ENCODE results near the gene COQ7. TPM values are rescaled to one million over a fixed set of nuclear protein-coding genes. Genes with fewer than 3 reads are reported as not detected.

COQ7 gene
- total RNA-seq, 2 experiments from 2014 or later: 20.6 to 21.5 TPM

DNA sequence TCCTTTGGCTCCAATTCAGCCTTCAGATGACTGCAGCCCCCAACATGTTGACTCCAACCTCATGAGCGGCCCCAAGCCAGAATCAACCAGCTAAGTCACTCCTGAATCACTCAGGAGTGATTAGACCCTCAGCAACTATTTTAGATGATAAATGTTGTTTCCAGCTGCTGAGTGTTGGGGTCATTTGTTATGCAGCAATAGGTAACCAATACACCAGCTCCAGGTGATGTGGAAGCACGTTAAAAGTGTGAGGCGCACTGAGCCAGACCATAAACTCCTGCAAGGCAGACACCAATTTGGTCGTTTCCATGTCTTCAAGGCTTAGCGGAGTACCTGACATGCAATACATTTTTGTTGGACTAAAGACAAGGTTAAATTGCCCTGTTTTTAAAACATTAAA lies 17.5 kb downstream of the COQ7 start:
- ChIA-PET POLR2A (interaction anchor here (0.7 kb wide), 1 partner anchor 291 kb away, joined by 3 read pairs; no protein-coding TSS in a partner anchor), CTCF (interaction anchor here (0.6 to 3.0 kb wide), 3 partner anchors 94 to 411 kb away, joined by 3 to 18 read pairs (median 5); no protein-coding TSS in a partner anchor)

DNA sequence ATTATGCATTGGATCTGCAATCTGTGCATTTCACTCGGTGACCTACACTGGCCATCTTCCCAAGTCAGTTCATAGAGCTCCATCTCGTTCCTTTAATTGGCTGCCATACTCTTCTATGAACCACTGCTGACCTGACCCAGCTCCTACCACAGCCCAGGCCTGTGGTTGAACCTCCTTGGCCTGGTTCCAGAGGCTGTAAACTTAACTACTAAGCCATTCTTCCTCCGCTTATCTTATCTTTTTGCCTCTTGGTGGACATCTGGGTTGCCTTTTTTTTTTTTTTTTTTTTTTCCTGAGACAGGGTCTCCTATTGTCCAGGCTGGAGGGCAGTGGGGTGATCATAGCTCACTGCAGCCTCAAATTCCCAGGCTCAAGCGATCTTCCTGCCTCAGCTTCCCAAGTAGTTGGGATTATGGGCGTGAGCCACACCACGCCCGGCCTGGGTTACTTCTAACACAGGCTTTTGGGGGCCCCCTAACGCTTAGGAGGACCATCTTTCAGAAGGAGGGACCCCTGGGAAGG lies 18.3 kb downstream of the COQ7 start:
- ChIA-PET POLR2A (no interaction called here), CTCF (interaction anchor here (0.8 to 3.0 kb wide), 10 partner anchors 9 to 473 kb away, joined by 3 to 18 read pairs (median 4); no protein-coding TSS in a partner anchor)

- POLR2A ChIA-PET: interaction anchor here (0.7 kb wide), 1 partner anchor 25 kb away, joined by 3 read pairs; no protein-coding TSS in a partner anchor
- CTCF ChIA-PET: interaction anchor here (0.6 to 3.0 kb wide), 16 partner anchors 8 to 472 kb away, joined by 3 to 18 read pairs (median 4); no protein-coding TSS in a partner anchor
Observed at GRCh38 chr16:19086322-19087199, 19.1 kb downstream of the COQ7 start.

DNA sequence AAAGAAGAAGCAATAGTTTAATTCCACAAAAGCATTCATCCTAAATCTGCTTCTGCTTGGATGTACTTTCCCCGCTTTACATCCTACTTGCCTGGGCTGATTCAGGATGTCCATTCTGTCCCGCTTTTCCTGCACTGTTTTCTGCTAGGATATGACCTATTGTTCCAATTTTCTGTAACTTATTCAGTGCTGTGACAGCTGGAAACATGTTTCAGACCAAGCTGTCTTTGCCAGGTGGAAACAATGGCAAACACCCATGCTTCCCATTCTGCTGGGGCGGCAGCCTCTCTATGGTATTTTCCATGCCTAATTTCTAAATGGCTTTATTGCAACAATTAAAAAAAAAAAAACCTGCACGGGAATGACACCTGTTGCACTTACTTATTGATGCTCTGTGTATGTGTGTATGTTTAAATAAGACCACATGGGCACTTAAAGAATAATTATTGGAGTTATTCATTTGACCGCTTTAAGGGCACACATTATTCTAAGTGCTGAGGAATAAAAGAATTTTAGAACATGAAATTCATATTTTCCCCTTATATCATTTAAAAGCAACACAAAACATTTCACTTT lies 21.0 kb downstream of the COQ7 start:
- POLR2A ChIA-PET: interaction anchor here (0.7 kb wide), 1 partner anchor 16 kb away, joined by 3 read pairs; no protein-coding TSS in a partner anchor
- CTCF ChIA-PET: interaction anchor here (0.6 kb wide), 1 partner anchor 14 kb away, joined by 3 read pairs; no protein-coding TSS in a partner anchor

- ChIA-PET POLR2A (no interaction called here), CTCF (interaction anchor here (0.6 kb wide), 1 partner anchor 324 kb away, joined by 7 read pairs; no protein-coding TSS in a partner anchor)
Observed at GRCh38 chr16:19089410-19089955, 22.1 kb downstream of the COQ7 start.

DNA sequence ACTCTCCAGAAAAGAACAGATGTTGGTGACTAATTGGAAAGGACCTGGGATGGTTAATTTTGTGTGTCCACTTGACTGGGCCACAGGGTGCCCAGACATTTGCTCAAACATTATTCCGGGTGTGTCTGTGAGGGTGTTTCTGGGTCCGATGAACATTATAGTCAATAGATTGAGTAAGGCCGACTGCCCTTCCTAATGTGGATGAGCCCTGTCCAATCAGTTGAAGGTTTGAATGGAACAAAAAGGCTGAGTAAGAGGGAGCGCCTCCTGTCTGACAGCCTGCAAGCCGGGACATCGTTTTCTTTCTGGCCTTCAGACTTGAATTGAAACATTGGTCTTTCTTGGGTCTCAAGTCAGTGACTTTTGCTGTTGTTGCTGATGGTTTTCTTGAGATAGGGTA lies 23.5 kb downstream of the COQ7 start:
- POLR2A ChIA-PET: no interaction called here
- CTCF ChIA-PET: no interaction called here

DNA sequence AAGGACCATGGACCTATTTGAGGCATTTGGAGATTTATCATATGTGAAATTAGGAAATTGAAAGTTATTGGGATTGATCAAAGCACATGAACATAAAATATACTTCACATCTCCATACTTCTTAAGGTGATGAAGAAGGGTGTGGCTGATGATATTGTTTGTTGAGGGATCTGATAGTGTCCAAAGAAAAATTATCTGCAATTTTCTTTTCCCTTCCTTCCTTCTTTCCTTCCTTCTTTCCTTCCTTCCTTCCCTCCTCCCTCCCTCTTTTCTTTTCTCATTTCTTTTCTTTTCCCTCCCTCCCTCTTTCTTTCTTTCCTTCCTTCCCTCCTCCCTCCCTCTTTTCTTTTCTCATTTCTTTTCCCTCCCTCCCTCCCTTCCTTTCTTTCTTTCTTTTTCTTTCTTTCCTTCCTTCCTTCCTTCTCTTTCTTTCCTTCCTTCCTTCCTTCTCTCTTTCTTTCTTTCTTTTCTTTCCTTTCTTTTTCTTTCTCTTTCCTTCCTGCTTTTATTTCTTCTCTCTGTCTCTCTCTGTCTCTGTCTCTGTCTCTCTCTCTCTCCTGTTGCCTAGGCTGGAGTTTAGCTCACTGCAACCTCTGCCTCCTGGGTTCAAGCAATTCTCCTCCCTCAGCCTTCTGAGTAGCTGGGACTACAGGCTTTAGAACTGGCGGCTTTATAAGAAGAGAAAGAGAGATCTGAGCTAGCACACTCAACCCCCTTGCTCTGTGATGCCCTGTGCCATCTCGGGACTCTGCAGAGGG lies 25.4 kb downstream of the COQ7 start:
- ChIA-PET POLR2A (no interaction called here), CTCF (no interaction called here)

DNA sequence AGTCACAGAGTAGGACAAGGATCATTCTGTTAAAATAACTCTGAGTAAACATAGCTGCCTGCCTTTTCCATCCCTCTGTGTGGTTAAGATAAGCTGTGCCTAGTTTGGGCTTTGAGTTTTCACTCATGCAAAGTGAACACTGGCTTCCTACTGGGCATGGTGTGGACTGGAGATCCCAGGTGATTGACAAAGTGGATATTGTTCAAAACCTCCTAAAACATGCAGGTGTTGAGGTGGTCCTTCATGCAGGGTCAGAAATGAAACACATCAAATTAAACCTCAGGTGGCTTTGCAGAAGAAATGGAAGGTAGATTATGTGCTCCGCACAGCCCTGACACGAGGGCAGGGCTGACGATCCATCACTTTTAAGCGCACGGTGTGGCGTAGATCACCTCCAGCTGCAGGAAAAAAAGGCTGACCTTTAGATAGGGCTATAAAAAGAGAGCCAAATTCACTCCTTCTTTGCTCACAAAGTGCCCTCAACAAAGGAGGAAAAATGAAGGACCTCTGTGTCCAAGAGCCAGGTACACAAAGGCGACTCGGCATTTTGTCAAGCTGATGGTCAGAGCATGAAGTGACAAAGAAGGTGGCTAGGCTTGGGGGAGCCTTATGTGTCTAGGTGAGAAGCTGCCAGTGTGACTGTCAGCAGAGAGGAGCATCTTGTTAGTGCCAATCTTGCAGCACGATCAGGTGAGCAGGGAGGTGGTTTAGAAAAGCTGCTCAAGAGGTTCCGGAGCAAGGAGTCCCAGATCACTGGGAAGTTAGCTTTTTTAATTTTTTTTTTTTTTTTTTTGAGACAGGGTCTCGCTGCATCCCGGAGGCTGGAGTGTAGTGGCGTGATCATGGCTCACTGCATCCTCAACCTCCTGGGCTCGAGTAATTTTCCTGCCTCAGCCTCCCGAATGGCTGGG lies 26.5 kb downstream of the COQ7 start:
- POLR2A ChIA-PET: no interaction called here
- CTCF ChIA-PET: interaction anchor here (1.1 kb wide), 1 partner anchor 8 kb away, joined by 3 read pairs; no protein-coding TSS in a partner anchor

DNA sequence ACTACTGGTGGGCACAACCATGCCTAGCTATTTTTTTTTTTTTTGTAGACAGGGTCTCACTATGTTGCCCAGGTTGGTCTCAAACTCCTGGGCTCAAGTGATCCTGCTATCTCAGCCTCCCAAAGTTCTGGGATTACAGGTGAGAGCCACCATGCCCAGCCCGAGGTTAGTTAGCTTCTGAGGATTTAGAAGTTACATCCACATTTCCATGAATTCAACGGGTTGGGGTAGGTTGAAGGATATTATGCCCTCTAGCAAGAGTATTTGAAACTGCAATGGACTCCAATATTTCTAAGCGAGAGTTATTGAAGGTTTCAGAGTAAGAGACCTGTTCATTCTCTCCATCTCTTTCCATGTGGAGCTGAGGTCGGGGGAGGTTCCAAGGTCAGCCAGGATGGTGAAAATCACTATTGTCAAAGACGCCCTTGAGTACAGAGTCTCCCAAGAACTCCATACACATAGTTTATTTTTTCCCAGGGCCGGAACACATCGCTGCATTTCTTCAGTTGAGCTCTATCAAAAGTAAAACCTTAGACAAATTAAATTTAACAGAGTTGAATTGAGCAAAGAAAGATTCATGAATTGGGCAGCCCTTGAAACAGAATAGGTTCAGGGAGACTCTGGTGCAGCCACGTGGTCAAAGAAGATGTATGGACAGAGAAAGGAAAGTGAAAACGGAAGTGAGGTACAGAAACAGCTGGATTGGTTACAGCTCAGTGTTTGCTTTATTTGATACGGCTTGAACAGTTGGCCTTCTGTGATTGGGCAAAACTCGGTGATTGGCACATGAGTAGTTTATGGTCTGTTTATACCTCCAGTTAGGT lies 27.3 kb downstream of the COQ7 start:
- POLR2A ChIA-PET: no interaction called here

GRCh38 chr16:19095654-19096053 lies 28.2 kb downstream of the COQ7 start:
- POLR2A ChIA-PET: no interaction called here
- CTCF ChIA-PET: no interaction called here

More for the DNA sequence above, 27.3 kb downstream of the COQ7 start:
- CTCF ChIA-PET: interaction anchor here (0.7 to 1.1 kb wide), 2 partner anchors 8 to 9 kb away, joined by 3 to 4 read pairs; no protein-coding TSS in a partner anchor

DNA sequence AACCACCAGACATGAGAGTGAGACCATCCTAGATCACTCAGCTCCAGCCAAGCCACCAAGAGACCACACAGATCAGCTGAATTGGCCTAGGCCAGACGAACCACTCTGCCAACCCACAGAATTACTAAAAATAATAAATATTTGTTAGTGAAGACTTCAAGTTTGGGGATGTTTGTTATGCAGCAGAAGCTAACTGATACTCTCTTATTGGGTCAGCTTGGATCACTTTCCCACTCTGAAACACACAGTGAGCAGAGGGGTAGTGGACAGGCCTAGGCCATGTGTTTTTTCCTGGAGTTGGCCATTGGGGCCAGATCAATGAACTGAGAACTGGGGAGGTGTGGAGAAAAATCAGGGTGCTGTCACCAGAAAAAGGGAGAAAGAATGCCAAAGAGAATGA lies 30.8 kb downstream of the COQ7 start:
- CTCF ChIA-PET: no interaction called here
- POLR2A ChIA-PET: no interaction called here

DNA sequence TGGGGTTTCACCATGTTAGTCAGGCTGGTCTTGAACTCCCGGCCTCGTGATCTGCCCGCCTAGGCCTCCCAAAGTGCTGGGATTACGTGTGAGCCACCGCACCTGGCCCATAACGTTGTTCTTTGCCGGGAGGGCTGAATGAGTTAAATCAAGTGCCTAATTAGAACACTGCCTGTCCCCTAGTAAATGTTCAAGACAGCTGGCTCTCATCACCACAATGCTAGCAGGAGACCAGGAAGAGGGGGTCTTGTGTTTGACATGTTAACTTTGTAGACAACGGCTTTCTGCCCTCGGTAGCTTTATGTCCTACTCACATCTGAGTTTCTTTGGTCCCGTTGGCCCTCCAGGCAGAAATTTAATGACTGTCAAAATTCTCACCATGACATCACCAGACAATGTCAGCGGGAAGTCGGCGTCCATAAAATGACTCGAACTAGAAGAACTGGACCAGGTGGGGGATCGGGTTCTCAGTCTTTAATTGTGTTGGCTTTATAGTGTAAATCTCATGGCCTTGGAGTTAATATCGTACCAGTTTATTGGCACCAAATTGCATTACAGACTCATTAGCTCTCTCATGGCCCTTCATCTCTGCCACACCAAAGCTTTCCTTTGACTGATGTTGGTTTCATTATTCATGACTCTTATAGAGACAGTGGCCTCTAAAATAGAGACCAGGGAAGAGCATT lies 34.9 kb downstream of the COQ7 start:
- ChIA-PET CTCF (interaction anchor here (0.6 kb wide), 1 partner anchor 14 kb away, joined by 3 read pairs; no protein-coding TSS in a partner anchor), POLR2A (no interaction called here)

GRCh38 chr16:19104607-19105006 lies 37.2 kb downstream of the COQ7 start:
- CTCF ChIA-PET: no interaction called here
- POLR2A ChIA-PET: interaction anchor here (0.6 kb wide), 1 partner anchor 16 kb away, joined by 3 read pairs; no protein-coding TSS in a partner anchor

- CTCF ChIA-PET: no interaction called here
- POLR2A ChIA-PET: no interaction called here
Observed at GRCh38 chr16:19105131-19105530, 37.7 kb downstream of the COQ7 start.

DNA sequence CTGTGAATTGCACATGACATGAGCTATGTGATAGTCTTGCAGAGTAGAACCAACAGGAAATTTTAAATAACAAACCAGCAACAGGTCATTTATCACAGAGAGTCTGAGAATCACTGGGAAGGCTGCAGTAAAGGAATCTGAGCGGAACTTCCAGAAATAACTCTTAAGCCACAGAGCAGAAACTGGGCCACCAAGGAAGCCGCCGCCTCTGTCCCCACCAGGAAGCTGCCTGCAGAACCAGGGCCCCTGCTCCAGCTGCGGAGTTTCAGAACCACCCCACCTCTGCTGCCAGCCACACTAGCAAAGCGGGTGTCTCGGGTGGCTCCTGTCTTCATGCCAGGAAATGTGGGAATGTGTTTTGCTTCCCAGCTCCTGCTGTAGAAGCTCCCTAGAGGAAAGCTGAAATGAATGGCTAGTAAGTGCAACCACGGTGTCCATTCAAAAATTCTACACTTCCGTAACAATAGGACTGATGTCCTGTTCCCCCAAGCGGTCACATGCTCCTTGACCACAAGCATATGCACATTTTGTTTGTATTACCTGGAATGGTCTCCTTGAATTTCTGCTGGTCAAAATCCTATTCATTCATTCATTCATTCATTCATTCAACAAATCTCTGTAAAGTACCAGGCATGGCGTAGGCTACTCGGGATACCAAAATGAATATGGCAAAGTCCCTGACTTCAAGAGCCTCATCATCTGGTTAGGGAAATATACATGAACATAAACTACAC lies 38.6 kb downstream of the COQ7 start:
- CTCF ChIA-PET: no interaction called here
- POLR2A ChIA-PET: no interaction called here

DNA sequence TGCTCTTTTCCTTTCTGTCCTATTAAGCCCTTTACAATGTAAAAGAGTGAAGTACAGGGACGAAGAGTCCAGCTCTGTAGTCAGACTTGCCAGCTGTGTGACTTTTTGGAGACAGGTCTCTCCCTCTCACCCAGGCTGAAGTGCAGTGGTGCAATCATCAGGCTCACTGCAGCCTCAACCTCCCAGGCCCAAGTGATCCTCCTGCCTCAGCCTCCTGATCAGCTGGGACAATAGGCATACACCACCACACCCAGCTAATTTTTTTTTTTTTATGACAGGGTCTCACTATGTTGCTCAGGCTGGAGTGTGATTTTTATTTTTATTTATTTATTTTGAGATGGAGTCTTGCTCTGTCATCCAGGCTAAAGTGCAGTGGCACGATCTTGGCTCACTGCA lies 39.2 kb downstream of the COQ7 start:
- ChIA-PET CTCF (no interaction called here), POLR2A (no interaction called here)

All from activated CD8-positive, alpha-beta memory T cell treated with anti-CD3 and anti-CD28 coated beads for 36 hours (primary cell).